ENCODE results near the gene JAKMIP3.

Gene JAKMIP3

GRCh38 chr10:132104062-132104461 is 38.3 kb downstream of the JAKMIP3 start:
- Histone ChIP-seq H3K4me3 (no peak overlapping the region), H3K4me1 (no peaks in the 10 kb centered on the region), H3K36me3 (no peaks in the 10 kb centered on the region), H3K9me3 (no peaks in the 10 kb centered on the region), H3K27ac (no peak overlapping the region), H3K27me3 (peaks cover 0 to 15% of the 10 kb centered on the region in 2 donors)
- no peak for TF ChIP-seq CTCF (IDR thresholded peaks at IDR 0.05)
- intact Hi-C loops (cut with DNase I; ENCODE audit: low total_unique reads): no loop called here
- no peak for DNase-seq

GRCh38 chr10:132104471-132105301 is 38.9 kb downstream of the JAKMIP3 start:
- Histone ChIP-seq H3K27me3 (peaks cover 0 to 11% of the 10 kb centered on the region in 2 donors), H3K4me1 (no peaks in the 10 kb centered on the region), H3K9me3 (no peaks in the 10 kb centered on the region), H3K36me3 (no peaks in the 10 kb centered on the region), H3K4me3 (no peak overlapping the region), H3K27ac (no peak overlapping the region)
- intact Hi-C loops (cut with DNase I; ENCODE audit: low total_unique reads): no loop called here
- DNase-seq: no peak
- TF ChIP-seq CTCF (IDR thresholded peaks at IDR 0.05): no peak

GRCh38 chr10:132105302-132105995 is 39.7 kb downstream of the JAKMIP3 start:
- no peaks in the 10 kb centered on the region for H3K9me3 ChIP-seq
- no peak overlapping the region for H3K4me3 ChIP-seq
- no peaks in the 10 kb centered on the region for H3K36me3 ChIP-seq
- no peaks in the 10 kb centered on the region for H3K4me1 ChIP-seq
- no peak for DNase-seq
- TF ChIP-seq CTCF (IDR thresholded peaks at IDR 0.05): no peak
- H3K27ac ChIP-seq: no peak overlapping the region
- intact Hi-C loops (cut with DNase I; ENCODE audit: low total_unique reads): no loop called here
- peaks cover 0 to 7% of the 10 kb centered on the region in 2 donors for H3K27me3 ChIP-seq

GRCh38 chr10:132106431-132106830 is 40.7 kb downstream of the JAKMIP3 start:
- H3K27me3 ChIP-seq: no peaks in the 10 kb centered on the region
- DNase-seq: peak in 1 of 2 donors; percentile 51
- no peaks in the 10 kb centered on the region for H3K36me3 ChIP-seq
- no peak for TF ChIP-seq CTCF (IDR thresholded peaks at IDR 0.05)
- intact Hi-C loops (cut with DNase I; ENCODE audit: low total_unique reads): no loop called here
- H3K4me1 ChIP-seq: no peaks in the 10 kb centered on the region
- H3K27ac ChIP-seq: no peak overlapping the region
- H3K9me3 ChIP-seq: no peaks in the 10 kb centered on the region
- H3K4me3 ChIP-seq: no peak overlapping the region

GRCh38 chr10:132107186-132107948 is 41.6 kb downstream of the JAKMIP3 start:
- H3K27me3 ChIP-seq: no peaks in the 10 kb centered on the region
- peak in 1 of 2 donors; percentile 48 for DNase-seq
- H3K36me3 ChIP-seq: no peaks in the 10 kb centered on the region
- no peak overlapping the region for H3K4me3 ChIP-seq
- intact Hi-C loops (cut with DNase I; ENCODE audit: low total_unique reads): no loop called here
- TF ChIP-seq CTCF (IDR thresholded peaks at IDR 0.05): no peak
- H3K27ac ChIP-seq: no peak overlapping the region
- no peaks in the 10 kb centered on the region for H3K4me1 ChIP-seq
- H3K9me3 ChIP-seq: no peaks in the 10 kb centered on the region
